Posterior cingulate gyrus (tissue), 11 donors: ENCODE results near the gene GRAMD2A.
A peak's percentile ranks its signal among the peaks of the same experiment; 100 is the strongest.

Source experiments
- DNase-seq, 10 donors: peaks; one replicate each; pipeline versions ENCODE4 v3.0.0 to v3.0.0-alpha.2; 2020 to 2021; ENCODE audit warnings: mixed read lengths in 3 of 10
- intact Hi-C: fragments of 100-400 bp; cut with DNase I; formaldehyde crosslinking; loops from one replicate; pipeline ENCODE4 v1.15.1; 2023

GRAMD2A gene

GRCh38 chr15:72197460-72198355 lies at the start of gene GRAMD2A:
Gene GRAMD2A (minus strand): TSS chr15:72197787.
- intact Hi-C loops, result no loop called here
- peak in 2 of 10 donors; percentile 76 to 85 for DNase-seq

- intact Hi-C loops, result no loop called here
- no peak for DNase-seq
Observed at GRCh38 chr15:72242775-72243370, 45.3 kb upstream of the GRAMD2A start.

GRCh38 chr15:72239652-72240051 lies 42.1 kb upstream of the GRAMD2A start:
- no peak for DNase-seq
- intact Hi-C loops, result loop anchor here (10.0 kb wide), 1 partner anchor 135 kb away; the partner anchor contains the start of gene HEXA

- no peak for DNase-seq
- intact Hi-C loops, result loop anchor here (10.0 kb wide), 1 partner anchor 136 kb away; the partner anchor contains the start of gene HEXA
Observed at GRCh38 chr15:72238586-72238985, 41.0 kb upstream of the GRAMD2A start.

- intact Hi-C loops, result loop anchor here (10.0 kb wide), 1 partner anchor 137 kb away; the partner anchor contains the start of gene HEXA
- DNase-seq, result no peak
Observed at GRCh38 chr15:72237853-72238224, 40.3 kb upstream of the GRAMD2A start.

GRCh38 chr15:72237029-72237852 lies 39.7 kb upstream of the GRAMD2A start:
- peak in 5 of 10 donors; percentile 38 to 87 (median 50) for DNase-seq
- intact Hi-C loops, result loop anchor here (10.0 kb wide), 1 partner anchor 138 kb away; the partner anchor contains the start of gene HEXA

GRCh38 chr15:72236381-72237003 lies 38.9 kb upstream of the GRAMD2A start:
- DNase-seq, result no peak
- intact Hi-C loops, result loop anchor here (10.0 kb wide), 1 partner anchor 138 kb away; the partner anchor contains the start of gene HEXA

GRCh38 chr15:72235298-72235697 lies 37.7 kb upstream of the GRAMD2A start:
- no peak for DNase-seq
- intact Hi-C loops, result loop anchor here (10.0 kb wide), 1 partner anchor 140 kb away; the partner anchor contains the start of gene HEXA

- intact Hi-C loops, result loop anchor here (10.0 kb wide), 1 partner anchor 141 kb away; the partner anchor contains the start of gene HEXA
Observed at GRCh38 chr15:72233769-72234168, 36.2 kb upstream of the GRAMD2A start.

GRCh38 chr15:72231833-72232478 lies 34.4 kb upstream of the GRAMD2A start:
- DNase-seq, result no peak
- intact Hi-C loops, result loop anchor here (1.0 to 10.0 kb wide), 3 partner anchors 40 to 143 kb away; partner anchors contain the start of genes HEXA, MYO9A, PARP6 and SENP8

More at GRCh38 chr15:72233769-72234168, 36.2 kb upstream of the GRAMD2A start:
- DNase-seq, result no peak

GRCh38 chr15:72231066-72231832 lies 33.7 kb upstream of the GRAMD2A start, which contains the start of gene PKM:
Gene PKM (minus strand): TSS chr15:72231190. CDS start chr15:72219097, 12,093 bp downstream.
- peak; percentile 73 to 99 (median 90) for DNase-seq
- intact Hi-C loops, result loop anchor here (1.0 to 10.0 kb wide), 3 partner anchors 41 to 144 kb away; partner anchors contain the start of genes HEXA, MYO9A, PARP6 and SENP8

GRCh38 chr15:72230197-72231065 lies 32.8 kb upstream of the GRAMD2A start:
- peak; percentile 78 to 99 (median 89) for DNase-seq
- intact Hi-C loops, result loop anchor here (1.0 to 10.0 kb wide), 3 partner anchors 42 to 144 kb away; partner anchors contain the start of genes HEXA, MYO9A, PARP6 and SENP8

- DNase-seq, result no peak
- intact Hi-C loops, result loop anchor here (2.0 to 10.0 kb wide), 2 partner anchors 111 to 145 kb away; partner anchors contain the start of genes HEXA, MYO9A and SENP8
Observed at GRCh38 chr15:72229947-72230196, 32.3 kb upstream of the GRAMD2A start.

GRCh38 chr15:72229076-72229946 lies 31.7 kb upstream of the GRAMD2A start:
- peak in 1 of 10 donors; percentile 70 for DNase-seq
- intact Hi-C loops, result no loop called here

GRCh38 chr15:72227720-72228119 lies 30.1 kb upstream of the GRAMD2A start:
- intact Hi-C loops, result no loop called here
- DNase-seq, result no peak

GRCh38 chr15:72227192-72227586 lies 29.6 kb upstream of the GRAMD2A start:
- peak in 1 of 10 donors; percentile 20 for DNase-seq
- intact Hi-C loops, result no loop called here
